H1 (cell line): ENCODE measurements around the gene SLC5A2. TPM values are rescaled to one million over a fixed set of nuclear protein-coding genes. Genes with fewer than 3 reads are reported as not detected.

Experiments used
- CTCF ChIA-PET: fragments of 300-600 bp; sonication (Branson Sonifier 250); formaldehyde crosslinking; loops from one replicate; lab custom pipeline; 2021; ENCODE audit not compliant: partially characterized antibody; lab: Charles Lee
- POLR2A ChIA-PET: fragments of 300-600 bp; sonication (Branson Sonifier 250); formaldehyde crosslinking; loops from one replicate; lab custom pipeline; 2021; ENCODE audit warnings: inconsistent platforms; ENCODE audit not compliant: partially characterized antibody; lab: Charles Lee
- DNase-seq, 2 experiments: peaks; one replicate each; pipeline versions ENCODE4 v3.0.0 to v3.0.0-alpha.2; 2010 to 2022; ENCODE audit warnings: low spot score in 2 of 2, low read depth in 1 of 2, mixed read lengths in 1 of 2
- FAIRE-seq: peaks from 2 replicates; lab custom pipeline; 2011; peaks lifted over from hg19 to GRCh38; lab: Jason Lieb, UNC
- H2AFZ ChIP-seq: 2 replicates; pipeline ENCODE4 v1.8.1; 2012; ENCODE audit warnings: low read length, inconsistent platforms
- H2AK5ac ChIP-seq: 2 replicates; pipeline ENCODE4 v1.6.1; 2013; ENCODE audit warnings: low read depth, low read length
- H2BK120ac ChIP-seq: replicated peaks from 2 replicates; pipeline ENCODE3; 2013; ENCODE audit warnings: low read depth, low read length, inconsistent platforms
- H2BK12ac ChIP-seq: 2 replicates; pipeline ENCODE4 v1.6.1; 2013; ENCODE audit warnings: low read depth, low read length
- H2BK15ac ChIP-seq: 2 replicates; pipeline ENCODE4 v1.6.1; 2013; ENCODE audit warnings: low read length
- H2BK20ac ChIP-seq: 2 replicates; pipeline ENCODE4 v1.6.1; 2013; ENCODE audit warnings: low read length
- H2BK5ac ChIP-seq: 2 replicates; pipeline ENCODE4 v1.6.1; 2013; ENCODE audit warnings: low read depth, low read length
- H3K14ac ChIP-seq: 2 replicates; pipeline ENCODE4 v1.6.1; 2013; ENCODE audit warnings: inconsistent platforms; ENCODE audit not compliant: insufficient read length
- H3K18ac ChIP-seq: 2 replicates; pipeline ENCODE4 v1.6.1; 2013; ENCODE audit warnings: low read length; ENCODE audit errors: extremely low read depth
- H3K23ac ChIP-seq: 2 replicates; pipeline ENCODE4 v1.6.1; 2013; ENCODE audit warnings: inconsistent platforms; ENCODE audit not compliant: insufficient read length
- H3K23me2 ChIP-seq: 2 replicates; pipeline ENCODE4 v1.6.1; 2013; ENCODE audit warnings: low read depth, low read length
- H3K27ac ChIP-seq: 2 replicates; pipeline ENCODE4 v1.6.1; 2011; ENCODE audit warnings: low read depth, low read length, inconsistent platforms
- H3K27me3 ChIP-seq, 4 experiments: replicated peaks in 1 of 4; 1 replicate in 1 of 4; 2 replicates in 3 of 4; pipeline versions ENCODE4 v1.6.1 to v1.8.1; 2011 to 2013; ENCODE audit warnings: low read length in 3 of 4, mild to moderate bottlenecking in 3 of 4, inconsistent platforms in 2 of 4, mixed read lengths in 2 of 4, moderate library complexity in 1 of 4; ENCODE audit not compliant: control insufficient read depth in 3 of 4, insufficient read depth in 3 of 4; ENCODE audit errors: extremely low read depth in 1 of 4
- H3K36me3 ChIP-seq, 4 experiments: 2 replicates each; pipeline versions ENCODE4 v1.6.1 to v1.8.1; 2011 to 2013; ENCODE audit warnings: mild to moderate bottlenecking in 4 of 4, low read length in 3 of 4, moderate library complexity in 2 of 4, control low read depth in 1 of 4, inconsistent platforms in 1 of 4; ENCODE audit not compliant: insufficient read depth in 4 of 4, control insufficient read depth in 2 of 4
- H3K4ac ChIP-seq: replicated peaks from 2 replicates; pipeline ENCODE3; 2013; ENCODE audit warnings: low read length, low read depth, mixed read lengths, inconsistent platforms; ENCODE audit not compliant: insufficient read length
- H3K4me1 ChIP-seq, 4 experiments: replicated peaks in 1 of 4; 1 replicate in 1 of 4; 2 replicates in 3 of 4; pipeline versions ENCODE4 v1.6.1 to v1.8.1; 2011 to 2013; ENCODE audit warnings: low read length in 3 of 4, inconsistent platforms in 2 of 4, mixed read lengths in 1 of 4; ENCODE audit not compliant: insufficient read depth in 4 of 4, control insufficient read depth in 3 of 4
- H3K4me2 ChIP-seq, 2 experiments: 2 replicates each; pipeline versions ENCODE4 v1.6.1 to v1.8.1; 2011 to 2013; ENCODE audit warnings: low read depth in 2 of 2, low read length in 2 of 2, control low read depth in 1 of 2, inconsistent platforms in 1 of 2, mild to moderate bottlenecking in 1 of 2; ENCODE audit not compliant: insufficient read depth in 1 of 2
- H3K4me3 ChIP-seq, 4 experiments: fragments of 200-600, 300-600 bp in 1 of 4; sonication (generic), shearing (Covaris generic), sonication (Bioruptor Twin) in 1 of 4; 2 replicates each; pipeline versions ENCODE4 v1.5.1 to v1.8.1; 2011 to 2016; ENCODE audit warnings: low read length in 4 of 4, low read depth in 3 of 4, control low read depth in 2 of 4, inconsistent platforms in 2 of 4, mild to moderate bottlenecking in 2 of 4, mixed read lengths in 1 of 4, moderate library complexity in 1 of 4; ENCODE audit not compliant: insufficient read depth in 2 of 4; ENCODE audit errors: extremely low read depth in 1 of 4
- H3K56ac ChIP-seq: replicated peaks from 2 replicates; pipeline ENCODE3; 2013; ENCODE audit warnings: low read depth, mild to moderate bottlenecking, mixed read lengths, low read length, inconsistent platforms; ENCODE audit not compliant: insufficient read length
- H3K79me1 ChIP-seq: 2 replicates; pipeline ENCODE4 v1.6.1; 2013; ENCODE audit warnings: low read depth, low read length, control low read depth
- H3K79me2 ChIP-seq, 2 experiments: 2 replicates each; pipeline versions ENCODE4 v1.6.1 to v1.8.1; 2012 to 2013; ENCODE audit warnings: low read length in 2 of 2, mild to moderate bottlenecking in 2 of 2, inconsistent platforms in 1 of 2; ENCODE audit not compliant: insufficient read depth in 2 of 2, control insufficient read depth in 1 of 2
- H3K9ac ChIP-seq, 4 experiments: replicated peaks in 1 of 4; 1 replicate in 1 of 4; 2 replicates in 3 of 4; pipeline versions ENCODE4 v1.6.1 to v1.8.1; 2011 to 2013; ENCODE audit warnings: low read depth in 3 of 4, low read length in 3 of 4, control low read depth in 2 of 4, mild to moderate bottlenecking in 2 of 4, moderate library complexity in 2 of 4, inconsistent platforms in 1 of 4; ENCODE audit errors: extremely low read depth in 1 of 4
- H3K9me3 ChIP-seq, 2 experiments: 2 replicates each; pipeline versions ENCODE4 v1.6.1 to v1.8.1; 2012 to 2013; ENCODE audit warnings: mild to moderate bottlenecking in 2 of 2, moderate library complexity in 2 of 2, control low read depth in 1 of 2, inconsistent platforms in 1 of 2, low read depth in 1 of 2, low read length in 1 of 2, mixed read lengths in 1 of 2; ENCODE audit not compliant: insufficient read depth in 2 of 2
- H4K20me1 ChIP-seq, 2 experiments: replicated peaks in 1 of 2; 2 replicates each; pipeline versions ENCODE3 to v1.8.1; 2011 to 2013; ENCODE audit warnings: inconsistent platforms in 2 of 2, low read length in 2 of 2, mild to moderate bottlenecking in 1 of 2; ENCODE audit not compliant: insufficient read depth in 2 of 2, control insufficient read depth in 1 of 2
- H4K5ac ChIP-seq: 2 replicates; pipeline ENCODE4 v1.6.1; 2013; ENCODE audit warnings: low read length, low read depth, mixed read lengths, inconsistent platforms; ENCODE audit not compliant: insufficient read length
- H4K8ac ChIP-seq: 2 replicates; pipeline ENCODE4 v1.8.0; 2013; ENCODE audit warnings: mild to moderate bottlenecking, moderate library complexity, low read length, inconsistent platforms; ENCODE audit not compliant: insufficient read depth; ENCODE audit errors: extremely low read depth
- H4K91ac ChIP-seq: replicated peaks from 2 replicates; pipeline ENCODE3; 2013; ENCODE audit warnings: low read length, mixed read lengths, inconsistent platforms; ENCODE audit not compliant: insufficient read length
- BACH1 ChIP-seq: IDR thresholded peaks from 2 replicates; pipeline ENCODE4 v1.6.1; 2012; ENCODE audit warnings: low read length, improper control_type of control experiment
- CBX5 ChIP-seq: fragments of 300-800, 300-1000 bp; sonication (generic); IDR thresholded peaks from 2 replicates; pipeline ENCODE4 v1.7.1; 2016; ENCODE audit warnings: antibody characterized with exemption, low read length, low read depth
- EP300 ChIP-seq, 2 experiments: IDR thresholded peaks; 1 replicate in 1 of 2; 2 replicates in 1 of 2; pipeline ENCODE4 v1.6.1; 2011 to 2012; ENCODE audit warnings: low read depth in 2 of 2, low read length in 2 of 2, mild to moderate bottlenecking in 2 of 2, borderline replicate concordance in 1 of 2, inconsistent platforms in 1 of 2, moderate library complexity in 1 of 2
- FOSL1 ChIP-seq: IDR thresholded peaks from 2 replicates; pipeline ENCODE4 v1.6.1; 2011; ENCODE audit warnings: mild to moderate bottlenecking, low read depth, low read length, moderate library complexity; ENCODE audit not compliant: insufficient read depth
- PHF8 ChIP-seq: fragments of 200-600 bp; sonication (generic); conservative IDR thresholded peaks from 2 replicates; pipeline ENCODE4 v1.7.1; 2012; ENCODE audit warnings: low read depth, mild to moderate bottlenecking, inconsistent platforms, low read length, moderate library complexity
- POU5F1 ChIP-seq: IDR thresholded peaks from 2 replicates; pipeline ENCODE4 v1.6.1; 2011; ENCODE audit warnings: low read depth, mild to moderate bottlenecking, low read length, moderate library complexity
- RAD21 ChIP-seq, 2 experiments: IDR thresholded peaks in 1 of 2; conservative IDR thresholded peaks in 1 of 2; 2 replicates each; pipeline ENCODE4 v1.6.1; 2011; ENCODE audit warnings: low read depth in 2 of 2, low read length in 2 of 2, improper control_type of control experiment in 1 of 2, inconsistent platforms in 1 of 2, mild to moderate bottlenecking in 1 of 2, moderate library complexity in 1 of 2
- YY1 ChIP-seq: IDR thresholded peaks from 2 replicates; pipeline ENCODE4 v1.6.1; 2011; ENCODE audit warnings: low read depth, mild to moderate bottlenecking, low read length
- WGBS, 2 experiments: shearing (Covaris generic) in 1 of 2; methylation state at CpG; one replicate each; pipeline versions ENCODE4 v1.1.6 to v1.1.7; 2013 to 2015; ENCODE audit warnings: low lambda C conversion rate in 2 of 2, mixed read lengths in 2 of 2, inconsistent platforms in 1 of 2, low coverage in 1 of 2, missing lambda C conversion rate in 1 of 2; ENCODE audit not compliant: insufficient replicate concordance in 2 of 2, insufficient coverage in 1 of 2, insufficient read length in 1 of 2; ENCODE audit errors: extremely low coverage in 1 of 2, missing lambda C conversion rate in 1 of 2; 5-methylcytosine and 5-hydroxymethylcytosine counted together
- polyA plus RNA-seq, 7 experiments: library from polyadenylated mRNA; depleted of rRNA in 3 of 7; stranded (reverse) in 5 of 7; unstranded in 2 of 7; fragments of >200 nt in 5 of 7; fragments of 200-250 nt in 2 of 7; gene quantifications; 1 replicate in 5 of 7; 2 replicates in 1 of 7; 4 replicates in 1 of 7; pipeline versions ENCODE4 v1.2.1 to v1.2.3, GENCODE V29; 2011 to 2013; ENCODE audit warnings: missing spikeins in 2 of 7, mixed read lengths in 2 of 7
- total RNA-seq: library from RNA; stranded (reverse); fragmentation: NEBNext Ultra II Directional; extraction: Animal tissue kit (Norgen Biotek cat#: 25700); gene quantifications from 2 replicates; pipeline ENCODE4 v1.2.1, GENCODE V29; 2021
- TF ChIP-seq, protein P1 (sequence below): IDR thresholded peaks from 2 replicates; pipeline ENCODE4 v1.6.1; 2012; ENCODE audit warnings: inconsistent platforms

The SLC5A2 gene
- total and polyA plus RNA-seq, 2 of the 8 experiments (the other 6 are each of a cell fraction or from before 2014, with no cell fraction given), result 0.56 to 4.4 TPM

DNA sequence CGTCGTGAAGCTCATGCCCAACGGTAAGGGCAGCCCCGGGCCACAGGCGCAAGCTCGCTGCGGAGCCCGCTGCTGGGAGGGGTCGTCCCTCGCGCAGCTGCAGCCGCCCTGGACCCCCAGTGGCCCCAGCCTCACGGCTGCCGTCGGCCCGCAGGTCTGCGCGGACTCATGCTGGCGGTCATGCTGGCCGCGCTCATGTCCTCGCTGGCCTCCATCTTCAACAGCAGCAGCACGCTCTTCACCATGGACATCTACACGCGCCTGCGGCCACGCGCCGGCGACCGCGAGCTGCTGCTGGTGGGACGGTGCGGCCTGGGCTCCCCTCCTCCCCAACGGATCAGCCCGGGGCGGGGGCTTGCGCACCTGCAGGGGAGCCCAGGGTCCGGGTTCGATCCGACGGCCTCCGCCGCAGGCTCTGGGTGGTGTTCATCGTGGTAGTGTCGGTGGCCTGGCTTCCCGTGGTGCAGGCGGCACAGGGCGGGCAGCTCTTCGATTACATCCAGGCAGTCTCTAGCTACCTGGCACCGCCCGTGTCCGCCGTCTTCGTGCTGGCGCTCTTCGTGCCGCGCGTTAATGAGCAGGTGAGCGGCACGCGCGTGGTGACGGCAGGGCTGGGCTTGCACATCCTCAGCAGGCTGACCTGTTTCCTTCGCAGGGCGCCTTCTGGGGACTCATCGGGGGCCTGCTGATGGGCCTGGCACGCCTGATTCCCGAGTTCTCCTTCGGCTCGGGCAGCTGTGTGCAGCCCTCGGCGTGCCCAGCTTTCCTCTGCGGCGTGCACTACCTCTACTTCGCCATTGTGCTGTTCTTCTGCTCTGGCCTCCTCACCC, 5.8 kb downstream of the SLC5A2 start:
- H3K23me2 ChIP-seq, result peaks cover 15% of the 10 kb centered on the region
- H3K4me1 ChIP-seq, result peaks cover 0 to 8% (median 5%) of the 10 kb centered on the region in 4 experiments; a peak in 5 of 7 replicates
- no peaks in the 10 kb centered on the region for H3K9me3 ChIP-seq
- WGBS, 2 experiments, result 49% methylated on average over 76 of the region's 77 CpGs; no CpG with 5 or more reads in 1 of the 2 experiments
- ChIA-PET CTCF (interaction anchor here (1.4 to 3.0 kb wide), 7 partner anchors 8 to 223 kb away, joined by 3 to 12 read pairs (median 7); no protein-coding TSS in a partner anchor), POLR2A (interaction anchor here (0.6 to 7.9 kb wide), 14 partner anchors 9 to 522 kb away, joined by 3 to 69 read pairs (median 5); partner anchors contain the start of genes ARMC5 and RUSF1)
- H2BK12ac ChIP-seq, result no peak overlapping the region
- peak overlapping the region; percentile 44 to 64 (median 54) for H3K4me3 ChIP-seq
- peak overlapping the region in 2 of 4 experiments; percentile 16 to 36; a peak in 1 of 7 replicates for H3K9ac ChIP-seq
- H3K14ac ChIP-seq, result no peak overlapping the region
- no peak overlapping the region for H3K23ac ChIP-seq
- H3K79me2 ChIP-seq, result no peaks in the 10 kb centered on the region
- no peak overlapping the region; the same call in 1 of the 2 replicates for H3K18ac ChIP-seq
- peak overlapping the region; percentile 86 to 95 for H3K4me2 ChIP-seq
- H4K20me1 ChIP-seq, result peaks cover 0 to 18% of the 10 kb centered on the region in 2 experiments
- H4K91ac ChIP-seq, result peak overlapping the region; percentile 91
- no peak overlapping the region for H3K56ac ChIP-seq
- H4K8ac ChIP-seq, result peak overlapping the region; percentile 80
- 0 out of 2 replicates have a peak overlapping the region, but pooled peaks have one; percentile 66 for H2BK5ac ChIP-seq
- peaks cover 0 to 6% (median 0%) of the 10 kb centered on the region in 4 experiments; a peak in 2 of 8 replicates for H3K36me3 ChIP-seq
- FAIRE-seq (no peak), DNase-seq (no peak)
- no peak overlapping the region for H3K27ac ChIP-seq
- H2AFZ ChIP-seq, result peak overlapping the region; percentile 76; the same call in 1 of the 2 replicates
- H2BK15ac ChIP-seq, result no peak overlapping the region
- no peaks in the 10 kb centered on the region for H3K79me1 ChIP-seq
- H2BK20ac ChIP-seq, result no peak overlapping the region
- H3K4ac ChIP-seq, result no peak overlapping the region
- no peak overlapping the region for H2AK5ac ChIP-seq
- no peak overlapping the region for H4K5ac ChIP-seq
- H2BK120ac ChIP-seq, result no peak overlapping the region
- peaks cover 14 to 54% (median 41%) of the 10 kb centered on the region in 4 experiments for H3K27me3 ChIP-seq
- TF ChIP-seq RAD21 (IDR thresholded peaks at IDR 0.05 in 1 of 2, conservative IDR thresholded peaks at IDR 0.05 in 1 of 2; ENCODE audit: low read depth in 2 of 2, low read length in 2 of 2), result peak; percentile 24 to 28; a peak in 3 of 4 replicates
- no peak for TF ChIP-seq EP300 (IDR thresholded peaks at IDR 0.05; ENCODE audit: borderline replicate concordance in 1 of 2, low read depth in 2 of 2, low read length in 2 of 2)
- TF ChIP-seq POU5F1, result no peak
- TF ChIP-seq PHF8, result no peak
- no peak for TF ChIP-seq FOSL1
- TF ChIP-seq, protein P1, sequence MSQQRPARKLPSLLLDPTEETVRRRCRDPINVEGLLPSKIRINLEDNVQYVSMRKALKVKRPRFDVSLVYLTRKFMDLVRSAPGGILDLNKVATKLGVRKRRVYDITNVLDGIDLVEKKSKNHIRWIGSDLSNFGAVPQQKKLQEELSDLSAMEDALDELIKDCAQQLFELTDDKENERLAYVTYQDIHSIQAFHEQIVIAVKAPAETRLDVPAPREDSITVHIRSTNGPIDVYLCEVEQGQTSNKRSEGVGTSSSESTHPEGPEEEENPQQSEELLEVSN, result peak; percentile 43; the same call in 1 of the 2 replicates
- peak; percentile 41; the same call in 1 of the 2 replicates for TF ChIP-seq YY1
- no peak for TF ChIP-seq BACH1
- TF ChIP-seq CBX5, result no peak
